SK-N-SH treated with all-trans-retinoic acid at 6 μM for 48 hours (cell line): ENCODE results near the gene SERGEF.
A peak's percentile ranks its signal among the peaks of the same experiment; 100 is the strongest.

Experiments
- ATAC-seq: fragments of 200-7000 bp; cut with Tn5 transposase; 3 replicates; pipeline ENCODE4 v1.9.1; 2020; ENCODE audit warnings: mild to moderate bottlenecking, moderate library complexity
- ARNTL ChIP-seq: fragments of 450-650 bp; formaldehyde crosslinking; IDR thresholded peaks from 2 replicates; pipeline ENCODE4 v1.5.0; 2020; ENCODE audit warnings: low read depth, mild to moderate bottlenecking, moderate library complexity, borderline replicate concordance
- BACH2 ChIP-seq: fragments of 250-450 bp; sonication (Bioruptor Pico); IDR thresholded peaks from 2 replicates; pipeline ENCODE4 v1.9.0; 2021; ENCODE audit warnings: mild to moderate bottlenecking, borderline replicate concordance
- CREB5 ChIP-seq: fragments of 250-450 bp; sonication (Bioruptor Pico); IDR thresholded peaks from 2 replicates; pipeline ENCODE4 v1.5.1; 2020; ENCODE audit warnings: low read depth, mild to moderate bottlenecking, moderate library complexity
- CSDC2 ChIP-seq: fragments of 250-450 bp; sonication (Bioruptor Pico); IDR thresholded peaks from 2 replicates; pipeline ENCODE4 v1.5.0; 2020; ENCODE audit warnings: mild to moderate bottlenecking, moderate library complexity
- CSRNP3 ChIP-seq: fragments of 250-450 bp; sonication (Bioruptor Pico); IDR thresholded peaks from 2 replicates; pipeline ENCODE4 v1.5.1; 2021; ENCODE audit warnings: mild to moderate bottlenecking, moderate library complexity
- ESRRG ChIP-seq: fragments of 250-450 bp; sonication (Bioruptor Pico); IDR thresholded peaks from 2 replicates; pipeline ENCODE4 v1.6.1; 2021; ENCODE audit warnings: mild to moderate bottlenecking
- GLIS3 ChIP-seq: fragments of 250-450 bp; sonication (Bioruptor Pico); IDR thresholded peaks from 2 replicates; pipeline ENCODE4 v1.5.0; 2020; ENCODE audit warnings: mild to moderate bottlenecking, moderate library complexity
- ISL1 ChIP-seq: fragments of 250-450 bp; sonication (Bioruptor Pico); IDR thresholded peaks from 2 replicates; pipeline ENCODE4 v2.1.2; 2022; ENCODE audit warnings: mild to moderate bottlenecking, moderate library complexity
- OSR1 ChIP-seq: fragments of 250-450 bp; sonication (Bioruptor Pico); IDR thresholded peaks from 2 replicates; pipeline ENCODE4 v1.8.0; 2022; ENCODE audit warnings: moderate library complexity, mild to moderate bottlenecking, inconsistent platforms
- PATZ1 ChIP-seq: fragments of 250-450 bp; sonication (Bioruptor Pico); IDR thresholded peaks from 2 replicates; pipeline ENCODE4 v1.8.0; 2020; ENCODE audit warnings: mild to moderate bottlenecking, moderate library complexity, borderline replicate concordance
- POU6F1 ChIP-seq: fragments of 250-450 bp; sonication (Bioruptor Pico); IDR thresholded peaks from 2 replicates; pipeline ENCODE4 v1.8.0; 2021; ENCODE audit warnings: low read depth, mild to moderate bottlenecking, moderate library complexity, borderline replicate concordance
- PPARA ChIP-seq: fragments of 250-450 bp; sonication (Bioruptor Pico); IDR thresholded peaks from 2 replicates; pipeline ENCODE4 v1.5.0; 2020; ENCODE audit warnings: mild to moderate bottlenecking, borderline replicate concordance
- RARB ChIP-seq: fragments of 250-450 bp; sonication (Bioruptor Pico); IDR thresholded peaks from 2 replicates; pipeline ENCODE4 v1.8.0; 2021; ENCODE audit warnings: mild to moderate bottlenecking, moderate library complexity
- TCF4 ChIP-seq: fragments of 250-450 bp; sonication (Bioruptor Pico); IDR thresholded peaks from 2 replicates; pipeline ENCODE4 v1.8.0; 2021; ENCODE audit warnings: mild to moderate bottlenecking, moderate library complexity, borderline replicate concordance
- TOX ChIP-seq: fragments of 250-450 bp; sonication (Bioruptor Pico); IDR thresholded peaks from 2 replicates; pipeline ENCODE4 v1.8.0; 2021; ENCODE audit warnings: mild to moderate bottlenecking, moderate library complexity, borderline replicate concordance
- ZC3H10 ChIP-seq: fragments of 250-450 bp; sonication (Bioruptor Pico); IDR thresholded peaks from 2 replicates; pipeline ENCODE4 v1.5.1; 2021; ENCODE audit warnings: mild to moderate bottlenecking, moderate library complexity
- ZFP3 ChIP-seq: fragments of 250-450 bp; sonication (Bioruptor Pico); IDR thresholded peaks from 2 replicates; pipeline ENCODE4 v1.5.0; 2020; ENCODE audit warnings: mild to moderate bottlenecking, moderate library complexity
- ZNF565 ChIP-seq: fragments of 450-650 bp; formaldehyde crosslinking; conservative IDR thresholded peaks from 2 replicates; pipeline ENCODE4 v1.5.0; 2020; ENCODE audit warnings: low read depth, mild to moderate bottlenecking, moderate library complexity
- ZNF70 ChIP-seq: fragments of 450-650 bp; formaldehyde crosslinking; IDR thresholded peaks from 2 replicates; pipeline ENCODE4 v1.5.0; 2020; ENCODE audit warnings: mild to moderate bottlenecking, moderate library complexity
- ZNF8 ChIP-seq: fragments of 450-650 bp; formaldehyde crosslinking; IDR thresholded peaks from 2 replicates; pipeline ENCODE4 v1.5.0; 2020; ENCODE audit warnings: mild to moderate bottlenecking, moderate library complexity

SERGEF gene

GRCh38 chr11:17827006-17827405 lies 185.8 kb downstream of the SERGEF start:
- ATAC-seq = peak; percentile 45
- TF ChIP-seq ISL1 (CRISPR knock-in tag) (no peak), ZC3H10 (CRISPR knock-in tag) (no peak), CSDC2 (CRISPR knock-in tag) (no peak), PPARA (no peak), OSR1 (no peak), ARNTL (no peak), ZFP3 (CRISPR knock-in tag) (no peak), CREB5 (CRISPR knock-in tag) (no peak), ESRRG (CRISPR knock-in tag) (no peak)

- peak; percentile 55 for ATAC-seq
- TF ChIP-seq CREB5 (CRISPR knock-in tag) (no peak), PPARA (no peak), CSRNP3 (CRISPR knock-in tag) (no peak), ZNF70 (no peak), TOX (CRISPR knock-in tag) (no peak), ZFP3 (CRISPR knock-in tag) (no peak), GLIS3 (no peak), ZNF565 (CRISPR knock-in tag) (no peak), BACH2 (CRISPR knock-in tag) (no peak), ZC3H10 (CRISPR knock-in tag) (no peak), POU6F1 (CRISPR knock-in tag) (no peak), ISL1 (CRISPR knock-in tag) (no peak; the same call in 1 of the 2 replicates), PATZ1 (no peak), ZNF8 (CRISPR knock-in tag) (no peak), RARB (CRISPR knock-in tag) (no peak), TCF4 (CRISPR knock-in tag) (no peak)
Measured at GRCh38 chr11:17822401-17822781, 190.5 kb downstream of the SERGEF start.

- TF ChIP-seq ISL1 (CRISPR knock-in tag) (peak; percentile 72), TCF4 (CRISPR knock-in tag) (no peak), CREB5 (CRISPR knock-in tag) (0 out of 2 replicates have a peak, but pooled peaks have one; percentile 23), ZNF565 (CRISPR knock-in tag) (no peak)
- ATAC-seq = peak; percentile 82
Measured at GRCh38 chr11:17821648-17822400, 191.0 kb downstream of the SERGEF start.
